Kidney epithelial cell (primary cell): ENCODE data around the gene NDUFV3. TPM values are rescaled to one million over a fixed set of nuclear protein-coding genes. Genes with fewer than 3 reads are reported as not detected.

Experiments
- DNase-seq: peaks from one replicate; pipeline ENCODE4 v3.0.0-alpha.2; 2010; ENCODE audit warnings: low read depth
- H3K27me3 ChIP-seq: 2 replicates; pipeline ENCODE4 v1.6.0; 2011; ENCODE audit warnings: low read length; ENCODE audit not compliant: control insufficient read depth, insufficient read depth
- H3K36me3 ChIP-seq: 2 replicates; pipeline ENCODE4 v1.5.1; 2011; ENCODE audit warnings: low read length; ENCODE audit not compliant: control insufficient read depth, insufficient read depth
- H3K4me3 ChIP-seq: 2 replicates; pipeline ENCODE4 v1.5.1; 2011; ENCODE audit warnings: low read depth, mild to moderate bottlenecking, control low read depth, low read length
- CTCF ChIP-seq: IDR thresholded peaks from 2 replicates; pipeline ENCODE4 v1.5.1; 2011; ENCODE audit warnings: mild to moderate bottlenecking, moderate library complexity, low read length, control low read depth, inconsistent platforms; ENCODE audit not compliant: insufficient read depth, poor library complexity, severe bottlenecking
- total RNA-seq: library from RNA; depleted of rRNA; stranded (reverse); fragments of >200 nt; gene quantifications from 2 replicates; pipeline ENCODE4 v1.2.3, GENCODE V29; 2015

NDUFV3 gene
- total RNA-seq, 1 donor from 2014 or later = 32.8 TPM

DNA sequence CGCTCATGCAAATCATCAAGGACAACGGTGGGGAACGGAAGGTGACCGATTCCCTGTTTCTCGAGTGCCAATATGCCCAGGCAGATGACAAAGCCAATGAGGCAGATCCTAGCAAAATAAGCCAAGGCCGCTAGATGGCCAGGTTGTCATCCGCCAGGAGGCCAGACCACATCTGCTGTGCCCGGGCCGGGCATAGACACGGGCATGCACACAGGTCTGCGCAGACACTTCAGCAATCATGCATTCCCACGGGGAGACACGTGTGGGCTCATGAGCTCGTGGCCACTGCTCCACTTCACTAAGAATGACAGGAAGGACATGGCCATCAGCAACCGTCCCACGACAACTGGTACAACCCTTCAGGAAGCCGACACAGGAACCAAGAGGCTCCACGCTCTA, 37.2 kb upstream of the NDUFV3 start:
- H3K27me3 ChIP-seq = no peaks in the 10 kb centered on the region
- peaks cover 8% of the 10 kb centered on the region for H3K36me3 ChIP-seq
- no peak overlapping the region for H3K4me3 ChIP-seq
- no peak for DNase-seq
- no peak for TF ChIP-seq CTCF

DNA sequence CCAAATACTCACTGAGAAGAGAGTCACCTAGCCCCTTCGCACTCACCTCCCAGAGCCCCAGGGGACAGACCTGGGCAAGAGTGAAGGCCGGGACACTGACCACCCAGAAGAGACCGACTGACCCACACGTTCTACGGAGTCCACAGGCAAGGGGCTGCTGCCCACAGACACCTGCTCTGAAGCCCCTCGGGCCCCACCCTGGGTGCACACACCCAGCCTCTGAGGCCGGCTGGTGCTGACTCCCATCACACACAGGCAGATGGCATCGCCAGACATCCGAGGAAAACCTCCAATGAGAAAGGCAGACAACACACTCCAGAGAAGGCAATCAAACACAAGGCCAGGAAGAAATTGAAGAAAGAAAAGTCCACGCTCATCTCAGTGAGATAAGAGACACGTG, 35.9 kb upstream of the NDUFV3 start:
- no peak for TF ChIP-seq CTCF
- Histone ChIP-seq H3K27me3 (no peaks in the 10 kb centered on the region), H3K4me3 (no peak overlapping the region), H3K36me3 (peaks cover 5% of the 10 kb centered on the region)
- DNase-seq = no peak

DNA sequence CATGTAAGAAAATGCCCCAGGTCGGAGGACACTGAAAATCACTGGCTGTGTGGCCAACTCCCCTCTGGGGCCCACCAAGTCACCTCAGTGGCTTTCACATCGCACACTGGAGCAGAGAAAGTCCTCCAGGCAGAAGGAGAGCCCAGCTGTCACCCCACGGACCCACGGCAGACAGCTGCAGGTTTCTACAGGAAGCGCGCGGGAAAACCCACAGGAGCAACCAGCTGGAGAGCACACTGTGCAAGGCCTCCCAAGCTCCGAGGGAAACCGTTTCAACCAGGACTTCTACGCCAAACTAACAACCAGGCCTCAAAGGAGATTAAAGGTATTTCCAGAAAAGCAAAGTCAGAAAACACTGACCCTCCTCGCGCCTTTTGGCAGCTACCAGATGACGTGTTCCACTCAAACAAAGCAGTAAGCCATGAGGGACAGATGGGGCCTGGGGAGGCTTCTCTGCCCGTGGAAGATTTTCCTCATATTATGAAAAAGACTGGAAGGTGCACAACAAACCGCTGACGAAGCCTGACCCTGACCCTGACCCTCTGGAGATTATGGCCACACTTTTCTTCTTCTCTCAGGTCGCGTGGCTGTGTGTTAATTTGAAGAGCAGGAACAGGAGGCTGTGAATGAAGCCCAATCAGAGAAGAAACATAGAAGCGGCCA, 34.8 kb upstream of the NDUFV3 start:
- Histone ChIP-seq H3K27me3 (no peaks in the 10 kb centered on the region), H3K36me3 (peaks cover 6% of the 10 kb centered on the region), H3K4me3 (no peak overlapping the region)
- TF ChIP-seq CTCF = no peak
- no peak for DNase-seq

GRCh38 chr21:42858957-42859890, 33.9 kb upstream of the NDUFV3 start:
- no peak overlapping the region for H3K4me3 ChIP-seq
- TF ChIP-seq CTCF = no peak
- no peak for DNase-seq
- H3K36me3 ChIP-seq = peaks cover 6% of the 10 kb centered on the region
- H3K27me3 ChIP-seq = no peaks in the 10 kb centered on the region

- no peak overlapping the region for H3K4me3 ChIP-seq
- no peaks in the 10 kb centered on the region for H3K27me3 ChIP-seq
- TF ChIP-seq CTCF = no peak
- DNase-seq = no peak
- H3K36me3 ChIP-seq = peaks cover 4% of the 10 kb centered on the region
Measured at GRCh38 chr21:42859891-42860230, 33.2 kb upstream of the NDUFV3 start.
